ENCODE results near the gene MACROD2.
"Not testable (repeated sequence)": the region's sequence is repeated elsewhere in the genome, so short reads cannot be mapped to it uniquely, and the experiment has no call there.

The MACROD2 gene

GRCh38 chr20:14972256-14972655 lies 976.9 kb downstream of the MACROD2 start:
- no peak for DNase-seq (ENCODE audit: low spot score)
- no peak for FAIRE-seq

GRCh38 chr20:14972690-14973089 lies 977.4 kb downstream of the MACROD2 start:
- FAIRE-seq, result no peak
- no peak for DNase-seq (ENCODE audit: low spot score)

- no peak for FAIRE-seq
- no peak for DNase-seq (ENCODE audit: low spot score)
Measured at GRCh38 chr20:14979453-14979986, 984.2 kb downstream of the MACROD2 start.

GRCh38 chr20:14981486-14981885 lies 986.2 kb downstream of the MACROD2 start:
- FAIRE-seq; DNase-seq (ENCODE audit: low spot score): not testable (repeated sequence)

GRCh38 chr20:14982324-14982723 lies 987.0 kb downstream of the MACROD2 start:
- not testable (repeated sequence) for FAIRE-seq; DNase-seq (ENCODE audit: low spot score)

- no peak for DNase-seq (ENCODE audit: low spot score)
- no peak for FAIRE-seq
Measured at GRCh38 chr20:14984305-14984704, 989.0 kb downstream of the MACROD2 start.

GRCh38 chr20:14984768-14985622 lies 989.7 kb downstream of the MACROD2 start:
- FAIRE-seq (no peak), DNase-seq (ENCODE audit: low spot score) (no peak)

- no peak for DNase-seq (ENCODE audit: low spot score)
- FAIRE-seq, result no peak
Measured at GRCh38 chr20:14986026-14986655, 990.8 kb downstream of the MACROD2 start.

GRCh38 chr20:14986656-14987055 lies 991.3 kb downstream of the MACROD2 start:
- FAIRE-seq, result no peak
- no peak for DNase-seq (ENCODE audit: low spot score)

GRCh38 chr20:14989535-14990290 lies 994.4 kb downstream of the MACROD2 start:
- FAIRE-seq (no peak), DNase-seq (ENCODE audit: low spot score) (no peak)

- DNase-seq (ENCODE audit: low spot score) (no peak), FAIRE-seq (no peak)
Measured at GRCh38 chr20:14991023-14991422, 995.7 kb downstream of the MACROD2 start.

GRCh38 chr20:14992153-14992552 lies 996.8 kb downstream of the MACROD2 start:
- FAIRE-seq (no peak), DNase-seq (ENCODE audit: low spot score) (no peak)

- DNase-seq (ENCODE audit: low spot score) (no peak), FAIRE-seq (no peak)
Measured at GRCh38 chr20:14992961-14993360, 997.6 kb downstream of the MACROD2 start.

- DNase-seq (ENCODE audit: low spot score), result no peak
- peak; percentile 40 for FAIRE-seq
Measured at GRCh38 chr20:14996883-14997672, 1001.8 kb downstream of the MACROD2 start.

GRCh38 chr20:14997791-14998190 lies 1002.5 kb downstream of the MACROD2 start:
- DNase-seq (ENCODE audit: low spot score), result peak; percentile 58
- peak; percentile 86 for FAIRE-seq

- DNase-seq (ENCODE audit: low spot score) (no peak), FAIRE-seq (no peak)
Measured at GRCh38 chr20:15005300-15005986, 1010.1 kb downstream of the MACROD2 start.

GRCh38 chr20:15011631-15012030 lies 1016.3 kb downstream of the MACROD2 start:
- DNase-seq (ENCODE audit: low spot score), result no peak
- FAIRE-seq, result no peak

GRCh38 chr20:15012566-15012965 lies 1017.2 kb downstream of the MACROD2 start:
- FAIRE-seq (no peak), DNase-seq (ENCODE audit: low spot score) (no peak)

GRCh38 chr20:15016875-15017274 lies 1021.6 kb downstream of the MACROD2 start:
- FAIRE-seq, result not testable (repeated sequence)

GRCh38 chr20:15018966-15019365 lies 1023.6 kb downstream of the MACROD2 start:
- FAIRE-seq, result no peak

More at GRCh38 chr20:15016875-15017274, 1021.6 kb downstream of the MACROD2 start:
- not testable (repeated sequence) for DNase-seq (ENCODE audit: low spot score)

More at GRCh38 chr20:15018966-15019365, 1023.6 kb downstream of the MACROD2 start:
- DNase-seq (ENCODE audit: low spot score), result no peak
